CD8-positive, alpha-beta memory T cell (primary cell): ENCODE data around the gene GSG1L. TPM values are rescaled to one million over a fixed set of nuclear protein-coding genes. Genes with fewer than 3 reads are reported as not detected.

ENCODE experiments used
- CTCF ChIA-PET: fragments of 350-600 bp; sonication (Branson Sonifier 250); formaldehyde crosslinking; loops from one replicate; lab custom pipeline; 2021; ENCODE audit warnings: antibody characterized with exemption; lab: Charles Lee
- POLR2A ChIA-PET: fragments of 350-600 bp; sonication (Branson Sonifier 250); formaldehyde crosslinking; loops from one replicate; lab custom pipeline; 2021; ENCODE audit warnings: antibody characterized with exemption; lab: Charles Lee
- DNase-seq, 5 donors: peaks; one replicate each; pipeline versions ENCODE4 v3.0.0 to v3.0.0-alpha.2; 2020 to 2022; ENCODE audit warnings: mixed read lengths in 1 of 5
- H3K27ac ChIP-seq: one replicate; pipeline ENCODE4 v1.7.0; 2013; ENCODE audit warnings: low read depth, mild to moderate bottlenecking, low read length, moderate library complexity
- H3K27me3 ChIP-seq: 2 replicates; pipeline ENCODE4 v1.7.0; 2013; ENCODE audit warnings: low read length, mild to moderate bottlenecking; ENCODE audit not compliant: insufficient read depth, poor library complexity, severe bottlenecking
- H3K36me3 ChIP-seq: 2 replicates; pipeline ENCODE4 v1.7.0; 2013; ENCODE audit warnings: mild to moderate bottlenecking, low read length, moderate library complexity; ENCODE audit not compliant: insufficient read depth
- H3K4me1 ChIP-seq: 2 replicates; pipeline ENCODE4 v1.7.0; 2013; ENCODE audit warnings: mild to moderate bottlenecking, low read length, moderate library complexity; ENCODE audit not compliant: insufficient read depth
- H3K4me3 ChIP-seq: 2 replicates; pipeline ENCODE4 v1.7.0; 2013; ENCODE audit warnings: mild to moderate bottlenecking, low read length
- H3K9me3 ChIP-seq: 2 replicates; pipeline ENCODE4 v1.7.0; 2013; ENCODE audit warnings: mild to moderate bottlenecking, low read length
- H3K27ac Mint-ChIP-seq, 8 donors: one replicate each; pipeline ENCODE4 v1.8.0; 2020 to 2021; ENCODE audit warnings: mixed read lengths in 8 of 8, mild to moderate bottlenecking in 6 of 8, inconsistent platforms in 3 of 8, moderate library complexity in 3 of 8
- H3K27me3 Mint-ChIP-seq, 2 donors: one replicate each; pipeline ENCODE4 v1.8.0; 2020 to 2021; ENCODE audit warnings: mixed read lengths in 2 of 2, mild to moderate bottlenecking in 1 of 2, moderate library complexity in 1 of 2
- H3K36me3 Mint-ChIP-seq, 3 donors: one replicate each; pipeline ENCODE4 v1.8.0; 2020 to 2021; ENCODE audit warnings: mixed read lengths in 3 of 3, inconsistent platforms in 1 of 3, mild to moderate bottlenecking in 1 of 3
- H3K4me1 Mint-ChIP-seq, 3 donors: one replicate each; pipeline ENCODE4 v1.8.0; 2020 to 2021; ENCODE audit warnings: mixed read lengths in 3 of 3, inconsistent platforms in 1 of 3, mild to moderate bottlenecking in 1 of 3
- H3K4me3 Mint-ChIP-seq, 7 donors: one replicate each; pipeline ENCODE4 v1.8.0; 2020 to 2021; ENCODE audit warnings: mixed read lengths in 7 of 7, mild to moderate bottlenecking in 6 of 7, moderate library complexity in 4 of 7, inconsistent platforms in 2 of 7
- H3K9me3 Mint-ChIP-seq, 5 donors: one replicate each; pipeline ENCODE4 v1.8.0; 2020 to 2022; ENCODE audit warnings: mixed read lengths in 5 of 5, mild to moderate bottlenecking in 3 of 5, moderate library complexity in 2 of 5, inconsistent platforms in 1 of 5
- polyA plus RNA-seq: library from polyadenylated mRNA; unstranded; fragments of 300-500 nt; fragmentation: Illumina TruSeq; gene quantifications from one replicate; pipeline ENCODE4 v1.2.3, GENCODE V29; 2021
- total RNA-seq, 2 experiments: library from RNA; stranded (reverse); gene quantifications; one replicate each; pipeline ENCODE4 v1.2.3, GENCODE V29; 2021

Gene GSG1L
- total and polyA plus RNA-seq, 3 experiments from 2014 or later = 0.18 TPM; not detected in 2

- DNase-seq = no peak
- Mint-ChIP-seq H3K9me3 (no peaks in the 10 kb centered on the region), H3K27ac (peak overlapping the region in 1 of 8 donors; percentile 39), H3K4me3 (no peak overlapping the region), H3K4me1 (peaks cover 3 to 6% (median 4%) of the 10 kb centered on the region in 3 donors), H3K36me3 (no peaks in the 10 kb centered on the region), H3K27me3 (peaks cover 0 to 3% of the 10 kb centered on the region in 2 donors)
- no peaks in the 10 kb centered on the region for H3K27me3 ChIP-seq
- no peaks in the 10 kb centered on the region for H3K36me3 ChIP-seq
- H3K4me3 ChIP-seq = no peak overlapping the region
- no peaks in the 10 kb centered on the region for H3K9me3 ChIP-seq
- H3K4me1 ChIP-seq = no peaks in the 10 kb centered on the region
- no peak overlapping the region for H3K27ac ChIP-seq
- ChIA-PET POLR2A (no interaction called here), CTCF (interaction anchor here (1.3 kb wide), 1 partner anchor 14 kb away, joined by 3 read pairs; no protein-coding TSS in a partner anchor)
Measured at GRCh38 chr16:28085389-28086171, 22.1 kb upstream of the GSG1L start.

GRCh38 chr16:28084209-28084608, 20.7 kb upstream of the GSG1L start:
- Histone ChIP-seq H3K27ac (no peak overlapping the region), H3K9me3 (no peaks in the 10 kb centered on the region), H3K27me3 (no peaks in the 10 kb centered on the region), H3K36me3 (no peaks in the 10 kb centered on the region), H3K4me3 (no peak overlapping the region), H3K4me1 (no peaks in the 10 kb centered on the region)
- CTCF ChIA-PET = no interaction called here
- POLR2A ChIA-PET = no interaction called here
- DNase-seq = no peak
- Mint-ChIP-seq H3K36me3 (no peaks in the 10 kb centered on the region), H3K4me1 (no peaks in the 10 kb centered on the region), H3K9me3 (no peaks in the 10 kb centered on the region), H3K4me3 (no peak overlapping the region), H3K27ac (no peak overlapping the region), H3K27me3 (peaks cover 0 to 3% of the 10 kb centered on the region in 2 donors)

- Mint-ChIP-seq H3K9me3 (no peaks in the 10 kb centered on the region), H3K4me3 (no peak overlapping the region), H3K27ac (no peak overlapping the region), H3K4me1 (no peaks in the 10 kb centered on the region), H3K36me3 (no peaks in the 10 kb centered on the region), H3K27me3 (peaks cover 0 to 3% of the 10 kb centered on the region in 2 donors)
- Histone ChIP-seq H3K27me3 (no peaks in the 10 kb centered on the region), H3K9me3 (no peaks in the 10 kb centered on the region), H3K4me3 (no peak overlapping the region), H3K36me3 (no peaks in the 10 kb centered on the region), H3K4me1 (no peaks in the 10 kb centered on the region), H3K27ac (no peak overlapping the region)
- ChIA-PET POLR2A (interaction anchor here (0.7 kb wide), 1 partner anchor 51 kb away, joined by 4 read pairs; no protein-coding TSS in a partner anchor), CTCF (interaction anchor here (1.0 kb wide), 1 partner anchor 12 kb away, joined by 3 read pairs; no protein-coding TSS in a partner anchor)
- no peak for DNase-seq
Measured at GRCh38 chr16:28082624-28083023, 19.1 kb upstream of the GSG1L start.

- H3K36me3 Mint-ChIP-seq = no peaks in the 10 kb centered on the region
- H3K27ac ChIP-seq = no peak overlapping the region
- no peaks in the 10 kb centered on the region for H3K36me3 ChIP-seq
- no peaks in the 10 kb centered on the region for H3K4me1 Mint-ChIP-seq
- H3K27ac Mint-ChIP-seq = no peak overlapping the region
- no peaks in the 10 kb centered on the region for H3K9me3 Mint-ChIP-seq
- ChIA-PET POLR2A (no interaction called here), CTCF (interaction anchor here (2.5 kb wide), 1 partner anchor 10 kb away, joined by 11 read pairs; no protein-coding TSS in a partner anchor)
- no peaks in the 10 kb centered on the region for H3K27me3 ChIP-seq
- H3K9me3 ChIP-seq = no peaks in the 10 kb centered on the region
- peaks cover 0 to 3% of the 10 kb centered on the region in 2 donors for H3K27me3 Mint-ChIP-seq
- no peaks in the 10 kb centered on the region for H3K4me1 ChIP-seq
- DNase-seq = no peak
- no peak overlapping the region for H3K4me3 Mint-ChIP-seq
- H3K4me3 ChIP-seq = no peak overlapping the region
Measured at GRCh38 chr16:28081391-28081968, 18.0 kb upstream of the GSG1L start.

GRCh38 chr16:28078261-28078660, 14.7 kb upstream of the GSG1L start:
- no peaks in the 10 kb centered on the region for H3K9me3 ChIP-seq
- H3K27ac ChIP-seq = no peak overlapping the region
- Mint-ChIP-seq H3K36me3 (no peaks in the 10 kb centered on the region), H3K27me3 (no peaks in the 10 kb centered on the region), H3K4me3 (no peak overlapping the region), H3K9me3 (no peaks in the 10 kb centered on the region), H3K4me1 (no peaks in the 10 kb centered on the region), H3K27ac (no peak overlapping the region)
- POLR2A ChIA-PET = no interaction called here
- no peaks in the 10 kb centered on the region for H3K4me1 ChIP-seq
- no peak overlapping the region for H3K4me3 ChIP-seq
- H3K27me3 ChIP-seq = no peaks in the 10 kb centered on the region
- CTCF ChIA-PET = no interaction called here
- DNase-seq = no peak
- no peaks in the 10 kb centered on the region for H3K36me3 ChIP-seq

GRCh38 chr16:28073836-28074235, 10.3 kb upstream of the GSG1L start:
- H3K4me1 Mint-ChIP-seq = no peaks in the 10 kb centered on the region
- Histone ChIP-seq H3K27me3 (no peaks in the 10 kb centered on the region), H3K27ac (no peak overlapping the region), H3K36me3 (no peaks in the 10 kb centered on the region), H3K4me1 (no peaks in the 10 kb centered on the region), H3K4me3 (no peak overlapping the region), H3K9me3 (no peaks in the 10 kb centered on the region)
- no peak overlapping the region for H3K4me3 Mint-ChIP-seq
- ChIA-PET CTCF (no interaction called here), POLR2A (no interaction called here)
- H3K27ac Mint-ChIP-seq = no peak overlapping the region
- H3K9me3 Mint-ChIP-seq = no peaks in the 10 kb centered on the region
- no peak for DNase-seq
- peaks cover 0 to 3% (median 0%) of the 10 kb centered on the region in 3 donors for H3K36me3 Mint-ChIP-seq
- peaks cover 2 to 5% of the 10 kb centered on the region in 2 donors for H3K27me3 Mint-ChIP-seq

- H3K9me3 Mint-ChIP-seq = no peaks in the 10 kb centered on the region
- no peaks in the 10 kb centered on the region for H3K4me1 Mint-ChIP-seq
- H3K36me3 Mint-ChIP-seq = peaks cover 0 to 3% (median 0%) of the 10 kb centered on the region in 3 donors
- DNase-seq = no peak
- Histone ChIP-seq H3K27ac (no peak overlapping the region), H3K4me3 (no peak overlapping the region), H3K27me3 (no peaks in the 10 kb centered on the region), H3K36me3 (no peaks in the 10 kb centered on the region), H3K4me1 (no peaks in the 10 kb centered on the region), H3K9me3 (no peaks in the 10 kb centered on the region)
- ChIA-PET CTCF (interaction anchor here (1.4 to 2.0 kb wide), 2 partner anchors 9 to 14 kb away, joined by 3 to 11 read pairs; no protein-coding TSS in a partner anchor), POLR2A (no interaction called here)
- peaks cover 2 to 5% of the 10 kb centered on the region in 2 donors for H3K27me3 Mint-ChIP-seq
- H3K27ac Mint-ChIP-seq = no peak overlapping the region
- H3K4me3 Mint-ChIP-seq = no peak overlapping the region
Measured at GRCh38 chr16:28072087-28072486, 8.6 kb upstream of the GSG1L start.
